GM21423 (cell line): ENCODE data around the gene CADPS.

Experiments
- ATAC-seq: cut with Tn5 transposase; IDR thresholded peaks from one replicate; pipeline ENCODE4 v1.9.1; 2021; ENCODE audit warnings: mild to moderate bottlenecking, moderate library complexity; ENCODE audit not compliant: unreplicated experiment

CADPS gene

GRCh38 chr3:62529230-62529629 lies 346.0 kb downstream of the CADPS start:
- ATAC-seq, result no peak

- ATAC-seq, result no peak
These were observed 347.7 kb downstream of the CADPS start for GRCh38 chr3:62527474-62527873.

- no peak for ATAC-seq
These were observed 349.9 kb downstream of the CADPS start for GRCh38 chr3:62525281-62525680.

GRCh38 chr3:62523672-62524071 lies 351.5 kb downstream of the CADPS start:
- no peak for ATAC-seq

- ATAC-seq, result no peak
These were observed 353.6 kb downstream of the CADPS start for GRCh38 chr3:62521464-62522105.

- no peak for ATAC-seq
These were observed 371.7 kb downstream of the CADPS start for GRCh38 chr3:62503516-62503915.

GRCh38 chr3:62502315-62503300 lies 372.6 kb downstream of the CADPS start:
- ATAC-seq, result no peak

- ATAC-seq, result no peak
These were observed 373.9 kb downstream of the CADPS start for GRCh38 chr3:62501289-62501668.

GRCh38 chr3:62500556-62501288 lies 374.5 kb downstream of the CADPS start:
- no peak for ATAC-seq

- ATAC-seq, result no peak
These were observed 378.1 kb downstream of the CADPS start for GRCh38 chr3:62497156-62497555.

- no peak for ATAC-seq
These were observed 378.7 kb downstream of the CADPS start for GRCh38 chr3:62496503-62496902.

- ATAC-seq, result no peak
These were observed 382.0 kb downstream of the CADPS start for GRCh38 chr3:62493109-62493801.

- ATAC-seq, result no peak
These were observed 392.3 kb downstream of the CADPS start for GRCh38 chr3:62482961-62483360.

- ATAC-seq, result no peak
These were observed 393.3 kb downstream of the CADPS start for GRCh38 chr3:62481962-62482361.

- no peak for ATAC-seq
These were observed 395.2 kb downstream of the CADPS start for GRCh38 chr3:62480056-62480455.

GRCh38 chr3:62479326-62479725 lies 395.9 kb downstream of the CADPS start:
- no peak for ATAC-seq

- no peak for ATAC-seq
These were observed 399.9 kb downstream of the CADPS start for GRCh38 chr3:62475306-62475705.

GRCh38 chr3:62467966-62468722 lies 407.1 kb downstream of the CADPS start:
- ATAC-seq, result no peak

GRCh38 chr3:62462788-62463187 lies 412.4 kb downstream of the CADPS start:
- no peak for ATAC-seq

- no peak for ATAC-seq
These were observed 413.0 kb downstream of the CADPS start for GRCh38 chr3:62462104-62462762.
